K562 (cell line): ENCODE data around the gene PRMT6. TPM values are rescaled to one million over a fixed set of nuclear protein-coding genes. Genes with fewer than 3 reads are reported as not detected.

ENCODE experiments used
- ATAC-seq: fragments of 200-7000 bp; cut with Tn5 transposase; 3 replicates; pipeline ENCODE4 v1.9.1; 2020; ENCODE audit warnings: moderate library complexity
- BruUV-seq: library from RNA; stranded (reverse); fragments of 400-500 nt; replicated peaks from 2 replicates; lab custom pipeline; 2021; lab: Mats Ljungman, UMichigan
- CTCF ChIA-PET: fragments of 300-600 bp; formaldehyde crosslinking; extraction: SDS; loops from one replicate; lab custom pipeline; 2021; ENCODE audit warnings: low intra/inter-chr PET ratio; lab: Yijun Ruan, JAX
- POLR2A ChIA-PET: fragments of 300-600, 350-650 bp; sonication (Branson Sonifier 250); formaldehyde crosslinking; extraction: SDS; loops from one replicate; lab custom pipeline; 2021; ENCODE audit warnings: antibody characterized with exemption, inconsistent platforms; lab: Yijun Ruan, JAX
- DNase-seq, 4 experiments: peaks; one replicate each; pipeline versions ENCODE4 v3.0.0 to v3.0.0-alpha.2; 2011 to 2018; ENCODE audit warnings: low spot score in 3 of 4, mixed read lengths in 3 of 4; ENCODE audit errors: extremely low read depth in 1 of 4
- FAIRE-seq: peaks from 2 replicates; lab custom pipeline; 2011; peaks lifted over from hg19 to GRCh38; lab: Jason Lieb, UNC
- H2AFZ ChIP-seq: 2 replicates; pipeline ENCODE4 v1.6.0; 2011; ENCODE audit warnings: low read depth, low read length, control low read depth, inconsistent platforms
- H3K27ac ChIP-seq: fragments of 200-600 bp; 3 replicates; pipeline ENCODE4 v1.8.0; 2011; ENCODE audit warnings: low read depth, mild to moderate bottlenecking, control low read depth, inconsistent platforms, low read length, moderate library complexity, mixed read lengths; ENCODE audit errors: extremely low read depth
- H3K27me3 ChIP-seq, 2 experiments: fragments of 300-600 bp in 1 of 2; 2 replicates in 1 of 2; 3 replicates in 1 of 2; pipeline versions ENCODE4 v1.6.0 to v1.8.0; 2011; ENCODE audit warnings: inconsistent platforms in 2 of 2, low read length in 2 of 2, mild to moderate bottlenecking in 1 of 2, mixed read lengths in 1 of 2, moderate library complexity in 1 of 2; ENCODE audit not compliant: control insufficient read depth in 2 of 2, insufficient read depth in 2 of 2
- H3K36me3 ChIP-seq: fragments of 300-600 bp; 3 replicates; pipeline ENCODE4 v1.8.0; 2011; ENCODE audit warnings: mild to moderate bottlenecking, low read length, inconsistent platforms; ENCODE audit not compliant: control insufficient read depth, insufficient read depth
- H3K4me1 ChIP-seq, 2 experiments: fragments of 200-600 bp in 1 of 2; replicated peaks in 1 of 2; 2 replicates in 1 of 2; 3 replicates in 1 of 2; pipeline versions ENCODE4 v1.5.1 to v1.8.0; 2011; ENCODE audit warnings: inconsistent platforms in 2 of 2, low read length in 2 of 2, mild to moderate bottlenecking in 1 of 2, mixed read lengths in 1 of 2, moderate library complexity in 1 of 2; ENCODE audit not compliant: control insufficient read depth in 2 of 2, insufficient read depth in 2 of 2
- H3K4me2 ChIP-seq: 2 replicates; pipeline ENCODE4 v1.6.1; 2011; ENCODE audit warnings: low read length, control low read depth, inconsistent platforms, mixed read lengths; ENCODE audit not compliant: insufficient read depth
- H3K4me3 ChIP-seq: fragments of 200-600 bp; sonication (generic), shearing (Covaris generic); 2 replicates; pipeline ENCODE4 v1.5.1; 2016; ENCODE audit warnings: control low read depth, inconsistent platforms
- H3K79me2 ChIP-seq: fragments of 200-600 bp; 3 replicates; pipeline ENCODE4 v1.8.0; 2011; ENCODE audit warnings: low read length, inconsistent platforms; ENCODE audit not compliant: control insufficient read depth, insufficient read depth
- H3K9ac ChIP-seq, 2 experiments: 2 replicates each; pipeline versions ENCODE4 v1.6.0 to v1.6.1; 2011; ENCODE audit warnings: low read depth in 2 of 2, low read length in 2 of 2, control low read depth in 1 of 2, inconsistent platforms in 1 of 2, mild to moderate bottlenecking in 1 of 2, mixed read lengths in 1 of 2; ENCODE audit not compliant: insufficient read depth in 1 of 2
- H3K9me1 ChIP-seq: one replicate; pipeline ENCODE4 v1.6.0; 2011; ENCODE audit warnings: inconsistent platforms, mild to moderate bottlenecking, low read length, moderate library complexity; ENCODE audit not compliant: control insufficient read depth, insufficient read depth
- H3K9me3 ChIP-seq: replicated peaks from 2 replicates; pipeline ENCODE4 v1.5.1; 2011; ENCODE audit warnings: low read depth, low read length, inconsistent platforms; ENCODE audit not compliant: control insufficient read depth, insufficient read depth
- H4K20me1 ChIP-seq: replicated peaks from 2 replicates; pipeline ENCODE4 v1.6.1; 2011; ENCODE audit warnings: low read length, inconsistent platforms, mixed read lengths; ENCODE audit not compliant: control insufficient read depth, insufficient read depth
- ARID1B ChIP-seq: fragments of 450-650 bp; IDR thresholded peaks from 2 replicates; pipeline ENCODE4 v1.6.1; 2016; ENCODE audit warnings: antibody characterized with exemption, mild to moderate bottlenecking, inconsistent platforms
- COPS2 ChIP-seq: fragments of 450-650 bp; conservative IDR thresholded peaks from 2 replicates; pipeline ENCODE4 v1.6.1; 2016; ENCODE audit warnings: mild to moderate bottlenecking, moderate library complexity
- CXXC5 ChIP-seq: fragments of 250-450 bp; sonication (Bioruptor Pico); IDR thresholded peaks from 2 replicates; pipeline ENCODE4 v1.8.0; 2022; ENCODE audit warnings: inconsistent platforms, mild to moderate bottlenecking, moderate library complexity
- HOXB6 ChIP-seq: fragments of 250-450 bp; sonication (Bioruptor Pico); IDR thresholded peaks from 2 replicates; pipeline ENCODE4 v1.5.1; 2022; ENCODE audit warnings: mild to moderate bottlenecking, borderline replicate concordance
- NELFE ChIP-seq: IDR thresholded peaks from 2 replicates; pipeline ENCODE4 v1.6.1; 2011; ENCODE audit warnings: mild to moderate bottlenecking; ENCODE audit not compliant: insufficient read depth, insufficient read length
- SETDB1 ChIP-seq: IDR thresholded peaks from one replicate; pipeline ENCODE4 v1.6.1; 2012; ENCODE audit warnings: low read length, control low read depth, inconsistent platforms
- SRSF1 ChIP-seq: fragments of 200-400 bp; formaldehyde crosslinking; IDR thresholded peaks from 2 replicates; pipeline ENCODE4 v1.6.1; 2017; ENCODE audit warnings: mild to moderate bottlenecking, low read depth, low read length, moderate library complexity
- ZNF408 ChIP-seq: fragments of 250-450 bp; sonication (Bioruptor Pico); IDR thresholded peaks from 2 replicates; pipeline ENCODE4 v1.4.0; 2020; ENCODE audit warnings: low read depth, mild to moderate bottlenecking, moderate library complexity
- in situ Hi-C: fragments of 300-500 bp; cut with MboI; formaldehyde crosslinking; loops from 4 replicates; pipeline ENCODE4 v1.15.0; 2018; ENCODE audit warnings: inconsistent platforms, mixed read lengths
- intact Hi-C: fragments of 100-400 bp; cut with micrococcal nuclease; formaldehyde crosslinking; loops from 2 replicates; pipeline ENCODE4 v1.14.2; 2022
- polyA plus RNA-seq, 8 experiments: library from polyadenylated mRNA; depleted of rRNA in 4 of 8; stranded (reverse) in 5 of 8; unstranded in 3 of 8; fragments of >200 nt; fragmentation: Nextera tagmentation in 2 of 8; fragmentation: Illumina TruSeq in 1 of 8; extraction: Ambion mirVana in 2 of 8; extraction: Trizol in 1 of 8; gene quantifications; 2 replicates each; pipeline versions ENCODE4 v1.2.1 to v1.2.3, GENCODE V29; 2011 to 2014; ENCODE audit warnings: inconsistent platforms in 1 of 8, missing spikeins in 1 of 8
- total RNA-seq, 7 experiments: library from RNA; depleted of rRNA in 6 of 7; stranded (reverse); fragments of >200 nt in 6 of 7; fragmentation: Illumina TruSeq in 2 of 7; extraction: Trizol in 2 of 7; gene quantifications; 2 replicates each; pipeline versions ENCODE4 v1.2.1 to v1.2.3, GENCODE V29; 2011 to 2021; ENCODE audit warnings: low replicate concordance in 1 of 7
- TF ChIP-seq, protein P1 (sequence below): fragments of 450-650 bp; formaldehyde crosslinking; IDR thresholded peaks from 2 replicates; pipeline ENCODE4 v1.4.0; 2020; ENCODE audit warnings: mild to moderate bottlenecking, mixed read lengths
- TF ChIP-seq, protein P2 (sequence below): fragments of 450-650 bp; IDR thresholded peaks from 2 replicates; pipeline ENCODE4 v1.6.1; 2018; ENCODE audit warnings: mild to moderate bottlenecking, low read depth; ENCODE audit not compliant: partially characterized antibody

PRMT6 gene
- total and polyA plus RNA-seq, 9 of the 15 experiments (the other 6 are each of a cell fraction or from before 2014, with no cell fraction given): 6.1 to 36.9 (median 29.4) TPM

DNA sequence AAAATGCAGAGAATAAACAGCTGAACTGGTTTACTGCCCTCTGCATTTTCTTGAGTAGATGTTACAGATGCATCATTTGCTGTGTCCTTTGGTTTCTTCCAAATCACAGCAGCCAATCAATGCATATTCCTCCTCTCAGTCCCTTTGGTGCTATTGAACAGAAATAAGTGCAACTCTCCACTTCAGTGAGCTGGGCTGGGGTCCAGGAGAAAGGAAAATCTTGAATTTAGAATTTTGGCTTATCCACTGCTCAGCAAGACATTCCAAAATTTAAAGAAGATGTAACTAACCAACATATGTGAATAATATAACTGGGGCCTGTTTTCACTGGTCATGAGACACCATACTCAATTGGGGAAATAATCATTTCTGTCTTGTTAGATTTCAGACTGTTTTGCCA, 39.2 kb downstream of the PRMT6 start:
- intact Hi-C loops (no loop called here), in situ Hi-C loops (no loop called here)
- no peak overlapping the region for H3K4me2 ChIP-seq
- H3K27me3 ChIP-seq: no peaks in the 10 kb centered on the region
- no peak for ATAC-seq
- no TSS peak for BruUV-seq
- ChIA-PET POLR2A (no interaction called here), CTCF (no interaction called here)
- H3K36me3 ChIP-seq: no peaks in the 10 kb centered on the region
- no peaks in the 10 kb centered on the region for H3K4me1 ChIP-seq
- no peak overlapping the region for H3K9ac ChIP-seq
- H3K79me2 ChIP-seq: no peaks in the 10 kb centered on the region
- H3K4me3 ChIP-seq: no peak overlapping the region
- TF ChIP-seq COPS2 (no peak), ARID1B (no peak), ZNF408 (CRISPR knock-in tag) (no peak), CXXC5 (CRISPR knock-in tag) (no peak), SETDB1 (no peak), HOXB6 (no peak), SRSF1 (no peak), NELFE (no peak)
- TF ChIP-seq, protein P1, sequence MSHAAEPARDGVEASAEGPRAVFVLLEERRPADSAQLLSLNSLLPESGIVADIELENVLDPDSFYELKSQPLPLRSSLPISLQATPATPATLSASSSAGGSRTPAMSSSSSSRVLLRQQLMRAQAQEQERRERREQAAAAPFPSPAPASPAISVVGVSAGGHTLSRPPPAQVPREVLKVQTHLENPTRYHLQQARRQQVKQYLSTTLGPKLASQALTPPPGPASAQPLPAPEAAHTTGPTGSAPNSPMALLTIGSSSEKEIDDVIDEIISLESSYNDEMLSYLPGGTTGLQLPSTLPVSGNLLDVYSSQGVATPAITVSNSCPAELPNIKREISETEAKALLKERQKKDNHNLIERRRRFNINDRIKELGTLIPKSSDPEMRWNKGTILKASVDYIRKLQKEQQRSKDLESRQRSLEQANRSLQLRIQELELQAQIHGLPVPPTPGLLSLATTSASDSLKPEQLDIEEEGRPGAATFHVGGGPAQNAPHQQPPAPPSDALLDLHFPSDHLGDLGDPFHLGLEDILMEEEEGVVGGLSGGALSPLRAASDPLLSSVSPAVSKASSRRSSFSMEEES (CRISPR knock-in tag): no peak
- TF ChIP-seq, protein P2, sequence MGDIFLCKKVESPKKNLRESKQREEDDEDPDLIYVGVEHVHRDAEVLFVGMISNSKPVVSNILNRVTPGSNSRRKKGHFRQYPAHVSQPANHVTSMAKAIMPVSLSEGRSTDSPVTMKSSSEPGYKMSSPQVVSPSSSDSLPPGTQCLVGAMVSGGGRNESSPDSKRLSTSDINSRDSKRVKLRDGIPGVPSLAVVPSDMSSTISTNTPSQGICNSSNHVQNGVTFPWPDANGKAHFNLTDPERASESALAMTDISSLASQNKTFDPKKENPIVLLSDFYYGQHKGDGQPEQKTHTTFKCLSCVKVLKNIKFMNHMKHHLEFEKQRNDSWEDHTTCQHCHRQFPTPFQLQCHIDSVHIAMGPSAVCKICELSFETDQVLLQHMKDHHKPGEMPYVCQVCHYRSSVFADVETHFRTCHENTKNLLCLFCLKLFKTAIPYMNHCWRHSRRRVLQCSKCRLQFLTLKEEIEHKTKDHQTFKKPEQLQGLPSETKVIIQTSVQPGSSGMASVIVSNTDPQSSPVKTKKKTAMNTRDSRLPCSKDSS: no peak
- no peak overlapping the region for H2AFZ ChIP-seq
- no peak for DNase-seq
- no peak overlapping the region for H3K27ac ChIP-seq
- FAIRE-seq: no peak
- no peaks in the 10 kb centered on the region for H4K20me1 ChIP-seq
- H3K9me3 ChIP-seq: no peaks in the 10 kb centered on the region
- H3K9me1 ChIP-seq: no peaks in the 10 kb centered on the region
